Fibroblast of mammary gland (primary cell): ENCODE measurements around the gene RSPO3.
A peak's percentile ranks its signal among the peaks of the same experiment; 100 is the strongest.

Source experiments
- DNase-seq: peaks from one replicate; pipeline ENCODE4 v3.0.0-alpha.2; 2010; ENCODE audit warnings: low read depth
- H3K4me3 ChIP-seq: 2 replicates; pipeline ENCODE4 v1.5.1; 2011; ENCODE audit warnings: low read depth, mild to moderate bottlenecking, low read length, moderate library complexity; ENCODE audit not compliant: control insufficient read depth
- TF ChIP-seq, protein P1 (sequence below): conservative IDR thresholded peaks from 2 replicates; pipeline ENCODE4 v1.5.1; 2011; ENCODE audit warnings: low read depth, low read length, inconsistent platforms; ENCODE audit not compliant: control insufficient read depth, insufficient read depth

The RSPO3 gene

DNA sequence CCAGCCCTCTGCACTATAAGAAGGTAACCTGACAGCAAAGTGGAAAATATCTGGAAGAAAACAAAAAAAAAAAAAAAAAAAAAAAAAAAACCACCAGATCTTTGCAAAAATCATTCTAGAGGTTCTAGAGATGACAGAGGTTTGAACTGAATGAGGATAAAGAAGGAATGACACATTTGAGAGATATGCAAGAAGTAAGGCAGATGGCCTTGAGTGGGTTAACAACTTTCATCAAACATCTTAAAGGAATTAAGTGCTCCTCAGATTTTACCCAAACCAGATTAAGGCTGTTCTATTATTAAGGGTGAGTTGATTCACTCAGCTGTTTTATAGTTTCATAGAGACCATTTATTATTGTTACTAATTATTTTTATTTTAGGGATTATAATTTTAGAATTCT lies 62.0 kb downstream of the RSPO3 start:
- DNase-seq = peak; percentile 67
- TF ChIP-seq, protein P1, sequence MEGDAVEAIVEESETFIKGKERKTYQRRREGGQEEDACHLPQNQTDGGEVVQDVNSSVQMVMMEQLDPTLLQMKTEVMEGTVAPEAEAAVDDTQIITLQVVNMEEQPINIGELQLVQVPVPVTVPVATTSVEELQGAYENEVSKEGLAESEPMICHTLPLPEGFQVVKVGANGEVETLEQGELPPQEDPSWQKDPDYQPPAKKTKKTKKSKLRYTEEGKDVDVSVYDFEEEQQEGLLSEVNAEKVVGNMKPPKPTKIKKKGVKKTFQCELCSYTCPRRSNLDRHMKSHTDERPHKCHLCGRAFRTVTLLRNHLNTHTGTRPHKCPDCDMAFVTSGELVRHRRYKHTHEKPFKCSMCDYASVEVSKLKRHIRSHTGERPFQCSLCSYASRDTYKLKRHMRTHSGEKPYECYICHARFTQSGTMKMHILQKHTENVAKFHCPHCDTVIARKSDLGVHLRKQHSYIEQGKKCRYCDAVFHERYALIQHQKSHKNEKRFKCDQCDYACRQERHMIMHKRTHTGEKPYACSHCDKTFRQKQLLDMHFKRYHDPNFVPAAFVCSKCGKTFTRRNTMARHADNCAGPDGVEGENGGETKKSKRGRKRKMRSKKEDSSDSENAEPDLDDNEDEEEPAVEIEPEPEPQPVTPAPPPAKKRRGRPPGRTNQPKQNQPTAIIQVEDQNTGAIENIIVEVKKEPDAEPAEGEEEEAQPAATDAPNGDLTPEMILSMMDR = no peak

GRCh38 chr6:127182501-127182900 lies 64.0 kb downstream of the RSPO3 start:
- TF ChIP-seq, protein P1 = no peak
- peak; percentile 65 for DNase-seq
- H3K4me3 ChIP-seq = no peak overlapping the region

More for the DNA sequence above, 62.0 kb downstream of the RSPO3 start:
- no peak overlapping the region for H3K4me3 ChIP-seq

DNA sequence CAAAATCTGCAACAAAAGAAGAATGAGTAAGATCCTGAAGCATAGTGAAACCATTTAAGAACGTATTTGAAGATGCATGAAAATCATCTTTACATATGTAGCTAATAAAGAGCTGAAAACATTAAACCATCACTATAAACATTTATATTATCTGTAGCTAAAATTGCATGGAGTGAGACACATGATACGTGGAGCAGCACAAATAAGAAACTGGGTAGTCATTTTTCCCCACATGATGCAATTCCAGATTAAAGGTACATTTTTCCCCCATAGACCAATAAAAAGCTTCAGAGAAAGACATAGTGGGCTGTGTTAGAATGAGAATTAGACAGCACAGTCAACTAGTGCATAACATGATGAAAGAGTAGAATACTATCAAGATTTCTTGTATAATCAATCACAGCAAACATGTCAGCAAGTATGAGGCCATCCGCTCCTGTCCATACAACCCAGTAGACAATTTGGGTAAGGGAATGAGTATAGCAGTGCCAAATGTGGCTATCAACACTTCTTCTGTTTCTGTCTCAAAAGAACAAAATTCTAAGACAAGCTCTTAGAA lies 67.0 kb downstream of the RSPO3 start:
- TF ChIP-seq, protein P1 = no peak
- no peak overlapping the region for H3K4me3 ChIP-seq
- no peak for DNase-seq

- H3K4me3 ChIP-seq = no peak overlapping the region
- TF ChIP-seq, protein P1 = peak; percentile 55
- no peak for DNase-seq
Measured at GRCh38 chr6:127186889-127187288, 68.4 kb downstream of the RSPO3 start.

DNA sequence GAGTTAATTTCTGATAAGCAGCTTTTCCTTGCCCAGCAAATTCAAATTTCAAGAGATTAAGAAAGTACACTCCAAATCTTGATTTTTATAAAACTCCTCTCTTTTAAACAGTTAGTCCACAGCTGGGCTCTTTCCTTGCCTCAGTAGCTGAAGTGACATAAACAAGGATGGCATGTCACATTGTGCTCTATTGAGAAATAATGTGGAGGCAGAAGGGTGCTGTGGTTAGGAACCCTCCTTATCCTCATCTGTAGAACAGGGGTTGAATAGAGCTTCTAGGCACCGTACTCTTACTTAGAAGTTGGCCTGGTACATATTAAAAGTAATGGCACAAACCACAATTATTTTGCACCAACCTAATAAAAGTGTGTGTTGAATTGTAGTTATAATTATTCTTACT lies 70.3 kb downstream of the RSPO3 start:
- no peak overlapping the region for H3K4me3 ChIP-seq
- DNase-seq = no peak
- TF ChIP-seq, protein P1 = no peak

GRCh38 chr6:127190552-127190951 lies 72.1 kb downstream of the RSPO3 start:
- DNase-seq = peak; percentile 72
- H3K4me3 ChIP-seq = no peak overlapping the region
- TF ChIP-seq, protein P1 = peak; percentile 75

DNA sequence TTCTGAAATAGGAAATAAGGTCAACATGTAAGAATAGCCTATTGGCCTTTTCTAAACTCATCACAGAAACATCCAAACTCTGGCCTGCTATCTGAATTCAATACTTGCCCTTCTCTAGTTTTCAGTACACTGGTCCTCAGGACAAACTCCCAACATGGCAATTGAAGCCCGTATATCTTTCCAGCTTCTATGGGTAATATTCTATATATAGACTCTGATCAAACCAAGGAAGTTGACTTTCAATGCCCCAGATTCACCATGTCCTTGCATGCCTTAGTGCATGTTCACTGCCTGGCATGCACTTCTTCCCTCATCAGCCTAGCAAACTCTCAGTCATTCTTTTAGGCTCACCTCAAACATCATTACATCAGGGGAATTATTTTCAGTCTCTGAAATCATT lies 73.2 kb downstream of the RSPO3 start:
- H3K4me3 ChIP-seq = no peak overlapping the region
- DNase-seq = peak; percentile 54

More for the DNA sequence above, 73.2 kb downstream of the RSPO3 start:
- TF ChIP-seq, protein P1 = no peak
